Measurements from ENCODE around the gene FARS2. TPM values are rescaled to one million over a fixed set of nuclear protein-coding genes. Genes with fewer than 3 reads are reported as not detected.

The FARS2 gene
- total RNA-seq, 1 experiment from 2014 or later: 15.0 TPM

GRCh38 chr6:5249451-5250122, 11.7 kb upstream of the FARS2 start:
- Mint-ChIP-seq H3K9me3 (peaks cover 10% of the 10 kb centered on the region), H3K27ac (no peak overlapping the region), H3K4me3 (no peak overlapping the region), H3K36me3 (peaks cover 22% of the 10 kb centered on the region), H3K27me3 (ENCODE audit: low read depth) (no peaks in the 10 kb centered on the region), H3K4me1 (peaks cover 4% of the 10 kb centered on the region; the same call in 1 of the 2 replicates)
- no peak for DNase-seq (ENCODE audit: low spot score)
- POLR2A ChIA-PET: no interaction called here
- TF ChIP-seq SMAD4 (CRISPR knock-in tag; IDR thresholded peaks at IDR 0.05) (no peak), NR1H2 (CRISPR knock-in tag; IDR thresholded peaks at IDR 0.05) (no peak), AR (CRISPR knock-in tag; IDR thresholded peaks at IDR 0.05) (no peak), SOX15 (CRISPR knock-in tag; IDR thresholded peaks at IDR 0.05) (no peak), ATF1 (CRISPR knock-in tag; IDR thresholded peaks at IDR 0.05) (no peak)
- CTCF ChIA-PET: interaction anchor here (1.2 kb wide), 1 partner anchor 130 kb away, joined by 4 read pairs; no protein-coding TSS in a partner anchor
- no peak for ATAC-seq

- CTCF ChIA-PET: no interaction called here
- TF ChIP-seq SMAD3 (CRISPR knock-in tag; IDR thresholded peaks at IDR 0.05; ENCODE audit: borderline replicate concordance) (no peak), E2F4 (CRISPR knock-in tag; IDR thresholded peaks at IDR 0.05; ENCODE audit: borderline replicate concordance, low read depth) (no peak), TEAD1 (CRISPR knock-in tag; IDR thresholded peaks at IDR 0.05) (no peak), GABPB1 (CRISPR knock-in tag; IDR thresholded peaks at IDR 0.05) (no peak), E2F1 (CRISPR knock-in tag; IDR thresholded peaks at IDR 0.05) (no peak), EMX1 (CRISPR knock-in tag; IDR thresholded peaks at IDR 0.05) (no peak), TEAD4 (CRISPR knock-in tag; IDR thresholded peaks at IDR 0.05) (no peak), RELA (CRISPR knock-in tag; IDR thresholded peaks at IDR 0.05; ENCODE audit: borderline replicate concordance) (no peak), GTF2I (CRISPR knock-in tag; conservative IDR thresholded peaks at IDR 0.05) (no peak), FOXK1 (CRISPR knock-in tag; IDR thresholded peaks at IDR 0.05) (no peak)
Observed at GRCh38 chr6:5250451-5250850, 10.9 kb upstream of the FARS2 start.

GRCh38 chr6:5250911-5251310, 10.4 kb upstream of the FARS2 start:
- peaks cover 10% of the 10 kb centered on the region for H3K9me3 Mint-ChIP-seq
- peaks cover 22% of the 10 kb centered on the region for H3K36me3 Mint-ChIP-seq
- ATAC-seq: no peak
- no peak for DNase-seq (ENCODE audit: low spot score)
- no peak overlapping the region for H3K4me3 Mint-ChIP-seq
- POLR2A ChIA-PET: no interaction called here
- CTCF ChIA-PET: no interaction called here
- H3K4me1 Mint-ChIP-seq: peaks cover 4% of the 10 kb centered on the region; the same call in 1 of the 2 replicates
- no peaks in the 10 kb centered on the region for H3K27me3 Mint-ChIP-seq (ENCODE audit: low read depth)
- no peak overlapping the region for H3K27ac Mint-ChIP-seq
- TF ChIP-seq IRF2 (CRISPR knock-in tag; IDR thresholded peaks at IDR 0.05; ENCODE audit: borderline replicate concordance, low read depth) (no peak), MYBL2 (CRISPR knock-in tag; IDR thresholded peaks at IDR 0.05) (no peak), ZNF281 (CRISPR knock-in tag; IDR thresholded peaks at IDR 0.05) (no peak), JAZF1 (CRISPR knock-in tag; IDR thresholded peaks at IDR 0.05) (no peak), ZNF317 (CRISPR knock-in tag; IDR thresholded peaks at IDR 0.05; ENCODE audit: borderline replicate concordance, low read depth) (no peak), RORB (CRISPR knock-in tag; IDR thresholded peaks at IDR 0.05) (no peak), HMGA2 (CRISPR knock-in tag; IDR thresholded peaks at IDR 0.05) (no peak), CREB1 (CRISPR knock-in tag; IDR thresholded peaks at IDR 0.05) (no peak), AR (CRISPR knock-in tag; IDR thresholded peaks at IDR 0.05) (no peak)

More at GRCh38 chr6:5250451-5250850, 10.9 kb upstream of the FARS2 start:
- no peaks in the 10 kb centered on the region for H3K27me3 Mint-ChIP-seq (ENCODE audit: low read depth)
- no peak overlapping the region for H3K4me3 Mint-ChIP-seq
- DNase-seq (ENCODE audit: low spot score): no peak
- no peak for ATAC-seq
- no peak overlapping the region for H3K27ac Mint-ChIP-seq
- peaks cover 22% of the 10 kb centered on the region for H3K36me3 Mint-ChIP-seq
- POLR2A ChIA-PET: no interaction called here
- peaks cover 10% of the 10 kb centered on the region for H3K9me3 Mint-ChIP-seq
- peaks cover 4% of the 10 kb centered on the region; the same call in 1 of the 2 replicates for H3K4me1 Mint-ChIP-seq

All from WTC11 (cell line).